ENCODE data around the gene FAHD1.

DNA sequence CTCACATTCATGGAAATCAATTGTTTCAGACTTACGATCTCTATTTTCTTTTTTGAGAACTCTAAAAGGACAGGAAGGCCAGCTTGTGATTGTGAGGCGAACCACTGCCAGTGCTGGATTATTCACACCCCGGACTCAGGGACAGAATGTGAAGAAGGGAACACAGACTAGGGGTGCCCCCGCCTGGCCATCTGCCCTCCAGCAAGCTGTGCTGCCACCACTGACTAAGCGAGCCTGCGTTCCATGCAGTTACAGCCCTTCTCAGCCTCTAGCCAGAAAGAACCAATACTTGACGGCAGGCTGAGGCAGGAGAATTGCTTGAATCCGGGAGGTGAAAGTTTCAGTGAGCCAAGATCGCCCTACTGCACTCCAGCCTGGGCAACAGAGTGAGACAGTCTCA, 3.2 kb upstream of the FAHD1 start:
- TF ChIP-seq, protein P1, sequence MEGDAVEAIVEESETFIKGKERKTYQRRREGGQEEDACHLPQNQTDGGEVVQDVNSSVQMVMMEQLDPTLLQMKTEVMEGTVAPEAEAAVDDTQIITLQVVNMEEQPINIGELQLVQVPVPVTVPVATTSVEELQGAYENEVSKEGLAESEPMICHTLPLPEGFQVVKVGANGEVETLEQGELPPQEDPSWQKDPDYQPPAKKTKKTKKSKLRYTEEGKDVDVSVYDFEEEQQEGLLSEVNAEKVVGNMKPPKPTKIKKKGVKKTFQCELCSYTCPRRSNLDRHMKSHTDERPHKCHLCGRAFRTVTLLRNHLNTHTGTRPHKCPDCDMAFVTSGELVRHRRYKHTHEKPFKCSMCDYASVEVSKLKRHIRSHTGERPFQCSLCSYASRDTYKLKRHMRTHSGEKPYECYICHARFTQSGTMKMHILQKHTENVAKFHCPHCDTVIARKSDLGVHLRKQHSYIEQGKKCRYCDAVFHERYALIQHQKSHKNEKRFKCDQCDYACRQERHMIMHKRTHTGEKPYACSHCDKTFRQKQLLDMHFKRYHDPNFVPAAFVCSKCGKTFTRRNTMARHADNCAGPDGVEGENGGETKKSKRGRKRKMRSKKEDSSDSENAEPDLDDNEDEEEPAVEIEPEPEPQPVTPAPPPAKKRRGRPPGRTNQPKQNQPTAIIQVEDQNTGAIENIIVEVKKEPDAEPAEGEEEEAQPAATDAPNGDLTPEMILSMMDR (IDR thresholded peaks at IDR 0.05; ENCODE audit: low read depth, low read length, missing input control): peak; percentile 29
- TF ChIP-seq RAD21 (IDR thresholded peaks at IDR 0.05) (peak; percentile 64 to 65), JUND (IDR thresholded peaks at IDR 0.05) (no peak)
- TF ChIP-seq, protein P2, sequence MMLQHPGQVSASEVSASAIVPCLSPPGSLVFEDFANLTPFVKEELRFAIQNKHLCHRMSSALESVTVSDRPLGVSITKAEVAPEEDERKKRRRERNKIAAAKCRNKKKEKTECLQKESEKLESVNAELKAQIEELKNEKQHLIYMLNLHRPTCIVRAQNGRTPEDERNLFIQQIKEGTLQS (IDR thresholded peaks at IDR 0.05): no peak
- TF ChIP-seq, protein P3, sequence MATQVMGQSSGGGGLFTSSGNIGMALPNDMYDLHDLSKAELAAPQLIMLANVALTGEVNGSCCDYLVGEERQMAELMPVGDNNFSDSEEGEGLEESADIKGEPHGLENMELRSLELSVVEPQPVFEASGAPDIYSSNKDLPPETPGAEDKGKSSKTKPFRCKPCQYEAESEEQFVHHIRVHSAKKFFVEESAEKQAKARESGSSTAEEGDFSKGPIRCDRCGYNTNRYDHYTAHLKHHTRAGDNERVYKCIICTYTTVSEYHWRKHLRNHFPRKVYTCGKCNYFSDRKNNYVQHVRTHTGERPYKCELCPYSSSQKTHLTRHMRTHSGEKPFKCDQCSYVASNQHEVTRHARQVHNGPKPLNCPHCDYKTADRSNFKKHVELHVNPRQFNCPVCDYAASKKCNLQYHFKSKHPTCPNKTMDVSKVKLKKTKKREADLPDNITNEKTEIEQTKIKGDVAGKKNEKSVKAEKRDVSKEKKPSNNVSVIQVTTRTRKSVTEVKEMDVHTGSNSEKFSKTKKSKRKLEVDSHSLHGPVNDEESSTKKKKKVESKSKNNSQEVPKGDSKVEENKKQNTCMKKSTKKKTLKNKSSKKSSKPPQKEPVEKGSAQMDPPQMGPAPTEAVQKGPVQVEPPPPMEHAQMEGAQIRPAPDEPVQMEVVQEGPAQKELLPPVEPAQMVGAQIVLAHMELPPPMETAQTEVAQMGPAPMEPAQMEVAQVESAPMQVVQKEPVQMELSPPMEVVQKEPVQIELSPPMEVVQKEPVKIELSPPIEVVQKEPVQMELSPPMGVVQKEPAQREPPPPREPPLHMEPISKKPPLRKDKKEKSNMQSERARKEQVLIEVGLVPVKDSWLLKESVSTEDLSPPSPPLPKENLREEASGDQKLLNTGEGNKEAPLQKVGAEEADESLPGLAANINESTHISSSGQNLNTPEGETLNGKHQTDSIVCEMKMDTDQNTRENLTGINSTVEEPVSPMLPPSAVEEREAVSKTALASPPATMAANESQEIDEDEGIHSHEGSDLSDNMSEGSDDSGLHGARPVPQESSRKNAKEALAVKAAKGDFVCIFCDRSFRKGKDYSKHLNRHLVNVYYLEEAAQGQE (IDR thresholded peaks at IDR 0.05): no peak

All from liver (tissue), 3 donors.